Measurements from ENCODE around the gene LCP1.
A peak's percentile ranks its signal among the peaks of the same experiment; 100 is the strongest.

The LCP1 gene

GRCh38 chr13:46154136-46154801 lies 27.7 kb downstream of the LCP1 start:
- DNase-seq, result no peak

- no peak for DNase-seq
Observed at GRCh38 chr13:46152627-46153328, 29.2 kb downstream of the LCP1 start.

- DNase-seq, result no peak
Observed at GRCh38 chr13:46150134-46150693, 31.8 kb downstream of the LCP1 start.

- no peak for DNase-seq
Observed at GRCh38 chr13:46149272-46150133, 32.5 kb downstream of the LCP1 start.

- DNase-seq, result no peak
Observed at GRCh38 chr13:46146898-46147297, 35.1 kb downstream of the LCP1 start.

GRCh38 chr13:46145950-46146349 lies 36.0 kb downstream of the LCP1 start:
- DNase-seq, result no peak

- DNase-seq, result no peak
Observed at GRCh38 chr13:46145135-46145534, 36.8 kb downstream of the LCP1 start.

- no peak for DNase-seq
Observed at GRCh38 chr13:46143184-46143701, 38.7 kb downstream of the LCP1 start.

- no peak for DNase-seq
Observed at GRCh38 chr13:46142776-46143175, 39.2 kb downstream of the LCP1 start.

- no peak for DNase-seq
Observed at GRCh38 chr13:46140044-46140443, 41.9 kb downstream of the LCP1 start.

- no peak for DNase-seq
Observed at GRCh38 chr13:46137627-46138317, 44.2 kb downstream of the LCP1 start.

- no peak for DNase-seq
Observed at GRCh38 chr13:46136688-46137087, 45.3 kb downstream of the LCP1 start.

GRCh38 chr13:46134961-46135522 lies 46.9 kb downstream of the LCP1 start:
- no peak for DNase-seq

GRCh38 chr13:46134494-46134893 lies 47.5 kb downstream of the LCP1 start:
- no peak for DNase-seq

- no peak for DNase-seq
Observed at GRCh38 chr13:46132109-46132508, 49.9 kb downstream of the LCP1 start.

- no peak for DNase-seq
Observed at GRCh38 chr13:46131705-46132104, 50.3 kb downstream of the LCP1 start.

- DNase-seq, result no peak
Observed at GRCh38 chr13:46129955-46130618, 51.9 kb downstream of the LCP1 start.

- no peak for DNase-seq
Observed at GRCh38 chr13:46129124-46129523, 52.9 kb downstream of the LCP1 start.

GRCh38 chr13:46127358-46128023 lies 54.5 kb downstream of the LCP1 start:
- no peak for DNase-seq

GRCh38 chr13:46126552-46127357 lies 55.2 kb downstream of the LCP1 start:
- DNase-seq, result peak; percentile 63 to 76

Data from CD4-positive, alpha-beta T cell treated with Interferon alpha-2 for 1 hour (primary cell).